GM18868 (cell line): ENCODE measurements around the gene CDON.
A peak's percentile ranks its signal among the peaks of the same experiment; 100 is the strongest.

ENCODE experiments used
- ATAC-seq: cut with Tn5 transposase; IDR thresholded peaks from one replicate; pipeline ENCODE4 v1.9.1; 2021; ENCODE audit warnings: mild to moderate bottlenecking, moderate library complexity; ENCODE audit not compliant: unreplicated experiment

CDON gene

DNA sequence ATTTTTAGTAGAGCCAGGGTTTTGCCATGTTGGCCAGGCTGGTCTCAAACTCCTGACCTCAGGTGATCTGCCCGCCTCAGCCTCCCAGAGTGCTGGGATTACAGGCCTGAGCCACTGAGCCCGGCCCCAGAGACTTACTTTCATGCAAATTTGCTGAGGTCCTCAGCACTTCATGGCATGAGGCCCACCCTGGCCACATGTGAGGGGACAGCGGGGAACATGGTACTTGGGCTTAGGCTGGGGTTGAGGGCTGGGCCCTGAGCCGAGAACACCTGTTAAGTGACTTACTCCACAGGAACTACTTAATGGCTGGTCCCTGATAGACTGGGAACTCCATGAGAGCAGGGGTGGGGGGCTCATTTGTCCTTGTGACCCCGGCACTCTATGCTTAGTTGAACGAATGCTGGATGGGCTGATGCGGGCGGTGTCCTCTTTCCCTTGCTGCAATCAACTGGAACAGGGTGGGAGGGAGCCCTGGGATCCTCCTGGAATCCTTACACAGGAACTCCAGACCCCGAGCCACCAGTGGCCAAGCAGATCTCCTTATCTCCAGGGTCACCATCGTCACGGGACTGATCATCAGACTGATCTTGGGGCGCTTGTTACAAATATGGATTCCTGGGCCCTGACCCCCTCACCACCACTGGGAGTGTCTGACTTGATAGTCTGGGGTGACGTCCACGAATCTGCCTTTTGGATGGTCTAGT, 115.8 kb downstream of the CDON start:
- ATAC-seq = no peak

DNA sequence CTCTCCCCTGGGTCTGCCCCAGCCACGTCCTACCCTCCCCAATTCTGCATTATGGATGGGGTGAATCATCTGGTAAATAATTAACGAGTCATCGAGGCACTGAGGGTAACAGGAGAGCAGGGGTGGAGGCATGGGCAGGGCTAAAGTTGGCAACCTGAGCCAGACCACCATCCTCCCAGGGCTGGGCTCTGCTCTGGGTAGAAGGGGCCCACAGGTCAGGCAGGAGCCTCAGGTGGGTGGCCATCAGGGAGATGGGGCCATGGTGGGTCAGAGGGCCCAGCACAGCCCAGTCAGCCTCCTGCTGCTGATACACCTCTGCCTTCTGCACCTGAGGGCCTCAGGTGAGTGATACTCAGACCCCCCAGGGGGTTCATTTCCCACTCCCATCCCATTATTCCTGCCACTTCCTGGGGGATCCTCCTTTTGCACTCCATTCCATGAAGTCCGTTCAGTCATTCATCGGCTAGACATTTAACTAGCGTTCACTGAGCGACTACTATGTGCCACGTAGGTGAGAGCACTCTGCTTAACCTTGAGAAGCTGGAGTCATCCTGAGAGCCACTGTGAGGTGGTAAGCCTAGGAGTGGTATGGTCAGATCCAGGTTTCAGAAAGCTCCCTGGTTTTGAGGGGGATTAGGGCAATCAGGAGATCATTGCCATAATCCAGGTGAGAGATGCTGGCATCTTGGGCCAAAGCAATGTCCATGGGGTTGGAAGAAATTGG, 116.7 kb downstream of the CDON start, which contains the start of gene VSIG10L2:
TSS of gene VSIG10L2 (plus strand) at position 248 of the 724 bp plus-strand sequence. CDS start at position 260, 12 bp downstream.
- no peak for ATAC-seq

DNA sequence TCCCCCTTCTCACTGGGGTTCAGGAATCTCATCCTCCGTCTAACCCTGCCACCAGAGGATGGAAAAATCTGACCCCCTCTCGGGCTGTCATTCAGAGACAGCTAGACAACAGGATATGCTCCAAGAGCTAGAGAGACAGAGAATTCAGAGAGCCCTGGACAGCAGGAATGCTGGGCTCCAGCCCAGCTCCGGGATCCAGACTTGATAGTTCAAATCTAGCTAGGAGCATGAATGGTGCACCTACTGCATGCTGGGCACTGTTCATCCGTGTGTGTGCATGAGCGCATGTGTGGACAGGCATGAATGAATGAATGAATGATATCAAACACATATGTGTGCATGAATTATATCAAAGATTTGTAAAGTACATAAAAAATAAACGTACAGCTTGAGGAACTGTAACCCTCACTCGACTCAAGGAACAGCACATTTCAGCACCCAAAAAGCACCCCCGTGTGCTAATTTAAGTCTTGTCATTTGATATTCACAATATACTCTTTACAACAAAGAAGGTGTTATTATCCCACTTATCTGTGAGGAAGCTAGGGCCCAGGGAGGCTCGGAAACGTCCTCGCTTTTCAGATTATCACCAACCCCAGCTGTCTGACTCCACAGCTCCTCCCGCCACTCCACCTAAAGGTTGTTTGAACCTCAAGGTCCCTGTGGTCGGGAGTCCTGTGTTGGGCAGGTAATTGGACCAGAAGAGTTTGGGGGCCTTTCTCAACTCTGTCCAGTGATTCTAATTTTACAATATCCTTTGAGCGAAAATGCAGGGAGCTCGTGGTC, 117.5 kb downstream of the CDON start:
- ATAC-seq = no peak

DNA sequence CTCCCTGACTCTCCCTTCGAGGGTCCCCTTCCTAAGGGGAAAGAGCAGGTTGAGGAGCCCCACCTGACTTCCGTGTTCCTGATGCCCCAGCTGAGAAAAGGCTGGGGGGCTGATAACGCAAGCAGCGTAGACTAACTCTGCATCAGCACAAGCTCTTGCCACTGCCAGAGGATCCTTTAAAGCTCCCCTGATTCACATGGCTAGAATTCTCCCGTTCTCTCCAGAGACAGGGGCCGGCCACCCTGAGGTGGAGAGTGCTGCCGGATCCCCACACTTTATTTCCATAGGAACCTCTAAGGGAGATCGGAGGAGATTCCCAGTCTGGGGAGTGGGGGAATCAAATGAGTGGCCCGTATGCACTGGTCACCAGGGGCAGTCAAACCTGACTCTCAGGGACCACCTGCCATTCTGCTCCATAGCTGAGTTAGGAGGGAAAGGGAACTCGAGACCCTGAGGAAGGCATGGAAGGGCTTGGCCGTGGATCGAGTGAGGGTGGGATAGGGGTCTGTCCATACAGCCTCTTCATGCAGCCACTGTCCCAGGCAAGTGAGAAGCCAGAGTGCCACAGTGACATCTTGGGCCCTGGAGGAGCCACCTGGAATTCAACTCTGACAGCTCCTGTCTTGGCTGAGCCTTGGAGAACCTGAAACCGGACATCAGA, 118.2 kb downstream of the CDON start:
- ATAC-seq = no peak

DNA sequence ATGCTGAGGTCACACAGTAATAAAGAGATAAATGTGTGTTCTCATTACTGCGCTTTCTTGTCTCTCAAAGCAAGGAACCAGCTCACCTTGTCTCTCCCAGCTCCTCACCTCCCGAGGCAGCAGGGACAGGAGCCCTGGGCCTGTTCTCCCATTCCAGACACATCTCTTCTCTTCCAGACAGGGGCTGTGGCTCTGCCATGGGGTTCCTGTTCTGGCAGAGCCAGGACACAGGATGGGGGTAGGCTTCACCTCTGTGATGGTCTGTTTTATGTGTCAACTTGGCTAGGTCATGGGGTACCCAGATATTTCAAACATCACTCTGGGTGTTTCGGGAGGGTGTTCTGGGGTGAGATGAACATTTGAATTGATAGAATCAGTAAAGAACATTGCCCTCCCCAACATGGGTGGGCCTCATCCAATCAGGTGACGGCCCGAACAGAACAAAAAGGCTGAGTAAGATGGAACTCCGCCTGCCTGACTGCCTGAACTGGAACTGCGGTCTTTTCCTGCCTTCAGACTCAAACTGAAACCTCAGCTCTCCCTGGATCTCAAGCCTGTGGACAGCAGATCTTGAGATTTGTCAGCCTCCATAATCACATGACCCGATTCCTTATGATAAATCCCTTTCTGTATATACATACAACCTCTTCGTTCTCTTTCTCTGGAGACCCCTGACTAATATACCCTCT, 118.9 kb downstream of the CDON start:
- ATAC-seq = no peak

DNA sequence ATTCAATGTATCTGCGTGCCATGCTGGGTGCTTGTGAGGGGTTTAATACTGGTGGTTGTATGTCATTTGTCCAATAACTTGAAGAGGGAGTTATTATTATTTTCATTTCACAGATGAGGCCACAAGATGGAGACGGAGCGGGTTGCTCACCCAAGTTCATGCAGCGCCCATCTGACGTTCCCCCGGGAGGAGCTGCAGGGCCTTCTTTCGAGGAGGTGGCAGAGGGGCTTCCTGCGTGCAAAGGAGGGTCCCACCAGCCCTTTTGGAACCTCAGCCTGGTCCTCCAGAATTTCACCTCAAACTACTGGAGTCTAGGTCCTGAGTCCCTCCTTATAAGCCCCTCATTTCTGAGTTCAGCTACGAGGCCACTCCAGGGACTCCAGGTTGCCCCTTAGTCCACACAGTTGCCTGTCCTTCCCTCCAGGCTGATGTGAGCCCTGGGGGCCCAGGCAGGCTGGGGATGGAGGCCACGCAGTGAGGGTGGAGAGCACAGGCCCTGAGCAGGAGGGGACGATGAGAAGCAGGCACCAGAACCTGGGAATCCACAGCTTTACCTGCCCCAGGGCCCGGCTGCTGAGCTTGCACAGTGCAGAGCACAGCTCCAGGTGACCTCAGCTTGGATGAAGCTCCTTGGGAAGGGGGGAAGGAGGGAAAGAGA, 119.8 kb downstream of the CDON start:
- ATAC-seq = no peak

DNA sequence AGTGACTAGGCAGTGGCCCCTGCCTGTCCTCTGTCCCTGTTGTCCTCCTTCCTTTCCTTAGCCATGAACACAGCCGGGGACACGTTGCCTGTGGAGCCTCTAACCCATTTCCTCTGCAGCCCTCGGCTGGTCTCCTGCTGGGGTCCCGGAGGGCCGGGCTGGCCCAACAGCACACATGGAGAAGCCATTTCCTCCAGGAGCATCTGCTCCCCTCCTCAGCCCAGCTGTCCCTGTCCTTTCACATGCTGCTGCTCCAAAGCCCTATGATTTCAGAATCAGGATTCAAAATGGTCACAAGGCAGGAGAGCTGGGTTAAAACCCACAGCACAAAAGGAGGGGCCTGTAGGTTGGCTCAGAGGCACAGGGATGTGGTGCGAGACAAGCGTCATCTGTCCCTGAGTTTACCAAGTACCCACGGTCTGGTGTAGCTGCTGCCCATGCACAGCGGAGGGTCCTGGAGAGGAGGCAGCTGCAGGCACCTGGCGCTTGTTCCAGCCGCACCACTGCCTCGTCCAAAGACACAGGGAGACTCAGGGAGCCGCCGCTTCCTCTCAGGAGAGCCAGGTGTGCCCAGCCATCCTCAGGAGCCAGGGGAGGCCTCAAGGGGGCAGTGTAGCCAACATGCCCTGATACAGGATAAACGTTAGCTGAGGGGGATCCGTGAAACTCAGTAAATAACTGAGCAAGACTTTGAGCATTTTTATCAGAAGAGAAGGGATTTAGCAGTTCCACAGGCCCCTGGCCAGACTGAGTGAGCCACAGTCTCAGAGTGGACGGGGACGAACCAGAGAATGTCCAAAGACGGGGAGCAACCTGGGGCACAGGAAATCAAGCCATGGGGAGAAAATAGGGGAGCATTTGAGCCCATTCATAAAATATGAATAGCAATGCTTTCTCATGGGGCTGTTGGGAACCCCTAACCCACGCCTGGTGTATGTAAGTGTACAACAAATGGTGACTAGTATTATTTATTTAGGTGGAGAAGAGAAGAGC, 120.8 kb downstream of the CDON start:
- peak; percentile 60 for ATAC-seq

DNA sequence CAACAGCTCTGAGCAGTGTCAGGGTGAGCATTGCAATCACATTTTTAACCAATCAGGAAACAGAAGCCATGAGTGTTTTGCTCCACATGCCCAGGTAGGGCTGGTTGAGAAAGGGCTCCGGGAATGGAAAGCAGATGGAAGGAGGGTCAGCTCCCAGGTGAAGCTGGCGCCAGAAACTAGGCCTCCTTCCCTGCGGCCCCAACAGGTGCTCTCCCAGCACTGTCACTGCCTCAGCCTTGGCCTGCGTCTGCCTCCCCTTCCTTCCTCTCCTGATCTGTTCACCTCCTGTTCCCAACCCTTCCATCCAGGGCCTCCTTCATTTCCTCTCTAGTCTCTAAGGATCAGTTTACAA, 121.4 kb downstream of the CDON start:
- ATAC-seq = no peak

DNA sequence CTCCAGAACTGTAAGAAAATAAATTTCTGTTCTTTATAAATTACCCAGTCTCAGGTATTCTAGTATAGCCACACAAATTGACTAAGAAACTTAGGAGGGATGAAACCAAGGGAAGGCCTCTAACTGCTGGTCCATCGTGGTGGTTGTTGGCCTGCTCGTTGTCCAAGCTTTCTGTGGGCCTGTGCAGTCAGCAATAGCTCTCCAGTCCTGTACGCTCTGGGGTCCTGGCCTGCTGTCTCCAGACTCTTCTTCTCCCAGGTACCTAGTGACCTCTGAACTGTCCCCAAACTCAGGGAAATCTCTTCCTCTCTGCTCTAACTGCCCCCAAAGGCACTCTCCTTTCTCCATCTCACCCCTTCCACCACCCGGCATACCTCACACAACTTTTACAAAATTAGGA, 122.5 kb downstream of the CDON start:
- no peak for ATAC-seq

DNA sequence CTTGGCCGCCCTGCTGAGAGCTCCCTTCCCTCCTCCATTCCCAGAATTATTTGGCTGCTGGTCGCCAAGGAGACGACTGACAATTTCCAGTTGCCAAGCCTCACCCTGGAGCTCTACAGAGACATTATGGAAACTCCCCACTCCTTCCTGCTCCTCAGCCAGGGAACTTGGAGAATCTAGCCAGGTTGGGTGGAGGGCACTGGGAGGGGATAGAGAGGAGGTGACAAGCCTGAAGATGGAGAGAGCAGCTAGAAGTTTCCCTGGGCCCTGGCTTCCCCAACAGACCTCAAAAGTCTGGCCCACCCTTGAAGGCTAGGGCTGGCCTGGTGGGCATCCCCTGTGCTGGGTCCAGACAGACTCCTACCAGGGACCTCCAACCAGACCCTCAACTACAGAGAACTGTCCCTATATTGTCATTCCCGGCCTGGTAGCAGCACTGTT, 123.6 kb downstream of the CDON start:
- no peak for ATAC-seq

DNA sequence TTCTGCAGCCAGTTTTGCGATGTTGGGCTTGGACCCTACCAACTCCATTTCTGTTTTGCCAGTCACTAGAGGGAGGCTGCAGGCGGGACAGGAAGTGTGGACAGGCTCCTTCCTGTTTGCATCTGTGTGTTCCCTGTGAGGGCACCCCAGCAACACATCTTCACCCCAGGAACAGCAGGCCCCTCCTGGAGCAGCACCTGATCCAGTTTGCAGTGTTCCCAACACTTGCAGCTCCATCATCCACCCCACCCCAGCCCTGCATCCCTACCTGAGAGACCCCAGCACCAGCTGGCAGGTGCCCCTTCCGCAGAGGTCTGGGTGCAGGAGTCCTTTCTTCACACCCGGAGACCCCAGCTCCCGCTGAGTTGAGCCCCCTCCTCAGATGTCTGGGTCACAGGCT, 124.2 kb downstream of the CDON start:
- no peak for ATAC-seq

DNA sequence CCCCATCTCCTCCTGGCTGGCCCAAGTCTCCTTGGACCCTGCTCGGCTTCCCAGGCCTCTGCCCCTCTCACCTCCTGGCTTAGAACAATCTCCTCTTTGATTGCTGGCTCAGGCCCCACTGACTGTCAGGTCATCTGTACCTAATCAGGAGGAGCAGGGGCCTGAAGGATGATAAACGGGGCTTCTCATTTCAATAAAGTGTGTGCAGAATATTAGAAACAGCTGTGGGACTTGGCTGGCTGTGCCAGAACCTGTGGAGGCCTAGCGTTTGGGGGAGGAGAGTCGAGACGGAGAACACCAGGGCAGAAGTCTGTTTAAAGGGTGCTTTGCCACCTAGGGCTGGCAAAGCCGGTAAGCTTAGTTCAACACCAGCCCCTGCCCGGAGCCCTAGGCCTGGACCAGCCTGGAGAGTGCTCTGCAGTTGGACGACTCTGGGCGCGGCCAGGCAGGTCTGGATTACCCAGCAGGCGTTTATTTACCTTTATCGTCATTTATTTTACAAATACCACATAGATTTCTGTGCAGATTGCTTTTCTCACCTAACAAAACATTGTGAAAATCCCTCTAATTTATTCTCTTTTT, 127.0 kb downstream of the CDON start:
- ATAC-seq = no peak

DNA sequence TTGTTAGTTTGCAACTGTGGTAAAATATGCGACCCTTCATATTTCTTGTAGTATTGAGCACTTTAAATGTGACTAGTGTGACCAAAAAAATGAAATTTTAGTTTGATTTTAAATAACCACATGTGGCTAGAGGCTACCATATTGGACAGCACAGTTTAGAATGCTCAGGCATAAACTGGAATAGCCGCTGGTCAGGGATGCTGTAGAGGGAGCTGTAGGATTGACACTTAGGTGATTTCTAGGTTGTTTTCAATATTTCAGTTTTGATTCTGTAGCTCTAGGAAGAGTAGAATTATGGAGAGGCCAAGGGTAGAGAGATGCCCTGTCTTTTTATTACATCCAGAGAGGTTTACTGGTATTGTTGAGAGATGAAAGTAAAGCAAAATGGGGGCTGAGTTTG, 127.6 kb downstream of the CDON start:
- no peak for ATAC-seq

DNA sequence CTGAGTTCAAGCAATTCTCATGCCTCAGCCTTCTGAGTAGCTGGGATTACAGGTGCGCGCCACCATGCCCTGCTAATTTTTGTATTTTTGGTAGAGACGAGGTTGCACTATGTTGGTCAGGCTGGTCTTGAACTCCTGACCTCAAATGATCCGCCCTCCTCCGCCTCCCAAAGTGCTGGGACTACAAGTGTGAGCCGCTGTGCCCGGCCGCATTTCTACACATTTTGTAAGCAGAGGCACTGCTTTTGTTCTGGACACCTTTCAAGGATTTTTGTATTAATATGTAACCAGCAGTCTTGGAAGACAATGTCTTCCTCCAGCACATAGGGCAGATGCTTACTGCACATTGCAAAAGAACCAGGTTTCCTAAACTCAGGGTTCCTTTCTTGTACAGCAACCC, 128.2 kb downstream of the CDON start:
- ATAC-seq = no peak

DNA sequence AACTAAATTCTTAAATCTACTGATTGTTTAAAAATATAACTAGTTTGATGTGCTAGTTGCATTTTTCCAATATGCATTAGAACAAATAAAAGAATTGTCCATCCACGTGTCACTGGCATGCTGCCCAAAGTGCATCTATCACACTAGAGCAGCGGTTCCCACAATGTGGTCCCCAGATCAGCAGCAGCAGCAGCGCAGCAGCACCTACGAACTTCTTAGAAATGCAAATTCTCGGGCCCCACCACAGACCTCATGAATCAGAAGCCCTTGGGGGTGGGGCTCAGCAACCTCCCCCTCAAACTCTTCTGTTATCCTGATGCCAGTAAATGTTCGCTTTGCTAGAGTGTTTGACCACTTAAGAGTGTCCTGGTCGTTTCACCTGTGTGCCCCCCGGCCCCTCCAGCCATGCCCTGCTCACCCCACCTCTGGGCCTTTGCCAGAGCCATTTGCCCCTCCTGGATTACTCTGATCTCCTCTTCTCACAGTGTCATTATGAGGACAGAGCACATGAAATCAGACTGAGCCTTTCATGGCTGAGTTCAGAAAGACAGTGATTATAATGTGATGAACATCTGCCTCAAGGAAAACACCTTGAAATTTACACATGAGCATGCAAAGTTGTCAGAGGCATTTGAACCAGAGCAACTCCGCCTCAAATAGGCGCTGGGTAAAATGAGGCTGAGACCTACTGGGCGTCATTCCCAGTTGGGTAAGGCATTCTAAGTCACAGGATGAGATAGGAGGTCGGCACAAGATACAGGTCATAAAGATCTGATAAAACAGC, 129.4 kb downstream of the CDON start:
- no peak for ATAC-seq

DNA sequence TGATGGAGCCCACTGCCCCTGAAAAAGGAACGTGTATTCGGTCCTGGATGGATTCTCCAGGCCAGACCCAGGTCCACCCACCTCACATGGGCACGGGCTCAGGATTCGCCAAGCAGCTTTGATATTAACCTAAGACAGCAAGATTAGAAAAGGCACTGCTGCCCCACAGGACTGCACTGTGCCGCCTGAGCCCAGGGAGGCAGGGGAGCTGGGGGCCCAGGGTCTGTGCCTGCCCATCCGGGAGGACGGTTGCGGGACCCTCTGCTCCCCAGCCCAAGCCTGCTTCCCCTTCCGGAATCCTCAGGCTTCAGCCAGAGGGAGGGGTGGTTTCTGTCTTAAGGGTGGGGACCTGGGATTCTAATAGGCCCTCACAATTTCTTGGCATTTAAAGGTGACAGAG, 130.4 kb downstream of the CDON start:
- no peak for ATAC-seq

DNA sequence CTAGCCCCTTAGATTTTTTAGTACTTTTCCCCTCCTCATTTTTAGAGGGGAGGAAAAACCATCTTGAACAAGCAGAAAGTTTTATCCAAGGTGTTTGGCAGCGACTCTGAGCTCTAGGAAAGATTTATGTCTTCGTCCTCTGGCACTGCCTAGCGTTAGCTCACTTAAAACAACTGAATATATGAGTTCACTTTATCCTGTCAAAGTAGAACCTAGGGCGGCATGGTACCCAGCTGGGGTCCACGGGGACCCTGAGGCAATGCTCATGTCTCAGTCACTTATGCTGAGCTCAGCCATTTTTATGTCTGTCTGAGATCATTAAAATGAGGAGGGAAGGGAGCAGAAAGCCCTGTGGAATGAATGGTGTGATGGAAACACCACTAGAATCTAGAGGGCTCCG, 131.0 kb downstream of the CDON start:
- ATAC-seq = no peak

DNA sequence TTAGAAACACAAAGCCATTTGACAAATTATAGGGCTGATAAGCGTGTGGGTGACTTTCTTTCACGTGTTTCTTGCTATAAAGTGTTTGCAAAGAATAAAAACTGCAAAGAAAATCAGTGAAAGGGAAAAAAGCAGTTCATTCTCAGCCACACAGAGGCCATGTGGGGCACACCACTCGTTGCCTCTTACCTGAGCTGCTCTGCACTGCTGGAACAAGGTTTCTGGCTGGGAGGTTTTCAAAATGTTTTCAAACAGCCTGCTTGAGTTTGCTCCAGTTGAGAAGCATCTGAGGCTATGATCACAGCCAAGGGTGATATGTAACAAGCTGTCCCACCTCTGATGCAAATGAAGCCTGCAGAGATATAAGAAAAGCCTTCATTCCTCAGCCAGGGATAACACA, 131.6 kb downstream of the CDON start:
- no peak for ATAC-seq
